GM15510 (cell line): ENCODE data around the gene HACD2.

ENCODE experiments used
- POLR2A ChIP-seq: IDR thresholded peaks from 3 replicates; pipeline ENCODE4 v1.6.1; 2011; ENCODE audit warnings: borderline replicate concordance; ENCODE audit not compliant: insufficient read length; ENCODE audit errors: extremely low read depth

HACD2 gene

DNA sequence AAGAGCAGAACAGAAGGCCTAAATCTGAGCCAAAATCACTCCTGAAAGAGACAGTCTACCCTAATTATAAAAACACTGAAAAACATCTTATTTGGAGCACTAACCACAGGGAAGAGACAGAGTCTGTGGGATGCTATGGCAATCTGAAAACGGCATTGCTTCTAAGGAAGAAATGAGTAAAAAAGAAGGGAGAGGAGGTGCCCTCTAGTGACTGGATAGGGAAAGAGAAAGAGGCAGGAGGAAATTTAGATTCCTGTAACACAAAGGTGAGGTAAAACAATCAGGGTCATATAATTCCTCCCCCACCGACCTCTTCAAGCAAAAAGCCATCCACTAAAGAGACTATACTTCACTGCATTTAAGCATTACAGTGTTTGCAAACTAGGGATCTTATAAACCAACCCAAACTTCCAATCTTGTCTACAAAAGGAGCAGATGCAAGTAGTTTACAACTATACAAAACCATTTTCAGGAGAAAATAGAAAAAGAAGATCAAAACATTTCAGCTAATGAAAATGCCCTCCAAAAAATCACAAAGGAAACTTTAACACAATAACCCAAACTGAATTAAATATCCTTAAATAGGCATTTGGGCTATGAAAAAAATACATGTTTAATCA lies 32.6 kb downstream of the HACD2 start:
- TF ChIP-seq POLR2A: no peak

DNA sequence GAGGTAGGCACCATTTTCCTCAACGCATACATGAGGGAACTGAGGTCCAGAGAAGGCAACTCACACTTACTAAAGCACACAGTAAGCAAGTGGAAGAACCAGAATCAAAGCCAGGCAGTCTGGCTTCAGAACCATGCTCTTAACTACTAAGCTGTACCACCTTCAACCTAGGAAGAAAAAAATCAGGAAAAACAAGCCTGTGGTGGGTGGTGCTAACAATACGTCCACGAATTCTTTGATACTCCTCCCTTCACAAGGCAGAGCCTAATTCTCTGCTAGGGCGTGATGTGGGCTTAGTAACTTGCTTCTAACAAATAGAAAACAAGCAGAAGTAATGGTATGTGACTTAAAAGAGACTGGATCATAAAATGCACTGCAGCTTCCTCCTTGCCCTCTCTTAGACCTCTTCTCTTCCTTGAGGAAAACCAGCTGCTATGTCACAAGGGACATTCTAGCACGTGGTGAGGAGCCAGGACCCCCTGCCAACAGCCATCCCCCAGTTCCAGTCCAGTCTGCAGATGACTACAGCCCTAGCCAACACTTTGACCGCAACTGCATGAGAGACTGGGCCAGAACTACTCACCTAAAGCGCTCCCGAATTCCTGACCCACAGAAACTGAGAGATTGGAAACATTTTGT lies 36.9 kb downstream of the HACD2 start:
- no peak for TF ChIP-seq POLR2A

DNA sequence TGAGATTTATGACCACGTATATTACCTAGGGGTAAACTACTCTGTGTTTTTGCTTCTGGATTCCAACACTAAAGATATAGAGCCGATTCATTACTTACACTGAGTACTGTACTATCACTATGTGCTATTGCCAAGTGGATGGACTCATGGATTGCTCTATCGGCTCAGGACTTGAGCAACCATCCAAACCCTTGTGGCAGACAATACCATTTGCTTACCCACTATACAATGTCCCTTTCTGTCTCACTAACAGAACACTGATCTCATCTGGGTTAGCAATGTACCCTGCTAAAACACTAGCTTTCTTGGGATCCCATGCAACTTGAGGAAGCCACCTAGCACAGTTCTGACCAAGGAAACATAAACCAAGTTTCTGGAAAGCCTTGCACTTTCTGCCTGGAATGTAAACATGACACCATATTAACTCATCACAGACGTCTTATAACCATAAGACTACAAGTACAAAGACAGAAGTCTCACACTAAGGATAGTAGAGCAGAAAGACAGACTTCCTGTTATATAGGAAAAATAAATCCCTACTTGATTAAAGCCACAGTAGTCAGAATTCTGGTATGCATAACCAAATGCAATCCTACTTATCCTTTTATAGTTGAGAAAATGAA lies 38.6 kb downstream of the HACD2 start:
- no peak for TF ChIP-seq POLR2A

DNA sequence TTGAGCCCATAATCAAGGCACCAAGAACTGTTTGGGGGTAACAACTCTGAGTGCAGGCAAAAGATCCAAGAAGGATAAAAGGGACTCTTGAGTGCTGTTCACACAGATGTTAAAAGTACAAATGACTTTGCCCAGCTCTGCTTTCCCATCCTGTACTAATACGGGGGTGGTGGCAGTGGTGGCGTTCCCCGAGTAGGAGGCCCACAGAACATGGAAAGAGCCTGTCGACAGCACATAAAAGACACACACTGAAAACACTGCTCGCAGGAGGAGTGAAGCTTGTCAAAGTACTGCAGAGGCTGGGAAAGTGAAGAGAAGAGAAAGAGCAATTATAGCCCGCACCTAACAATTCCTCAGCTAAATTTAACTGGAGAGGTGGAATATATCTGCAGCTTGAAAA lies 40.9 kb downstream of the HACD2 start:
- TF ChIP-seq POLR2A: no peak

DNA sequence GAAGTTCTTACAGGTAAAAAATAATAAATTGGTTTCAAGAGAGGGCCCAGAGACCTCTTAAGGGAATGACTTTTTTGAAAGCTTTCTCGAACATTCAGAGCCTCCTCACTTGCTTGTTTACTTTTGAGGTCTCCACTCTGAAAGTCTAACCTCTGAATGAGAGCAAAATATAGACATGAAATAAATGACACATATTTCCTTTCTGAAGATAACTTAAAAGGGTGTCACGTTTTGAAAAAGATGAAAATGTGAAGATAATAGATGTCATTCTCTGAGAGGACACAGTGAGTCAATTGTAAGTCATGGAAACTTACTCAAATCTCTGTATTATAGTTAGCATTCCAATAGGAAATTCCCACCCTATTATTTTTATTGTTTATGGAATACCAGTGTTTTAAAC lies 44.6 kb downstream of the HACD2 start:
- no peak for TF ChIP-seq POLR2A

DNA sequence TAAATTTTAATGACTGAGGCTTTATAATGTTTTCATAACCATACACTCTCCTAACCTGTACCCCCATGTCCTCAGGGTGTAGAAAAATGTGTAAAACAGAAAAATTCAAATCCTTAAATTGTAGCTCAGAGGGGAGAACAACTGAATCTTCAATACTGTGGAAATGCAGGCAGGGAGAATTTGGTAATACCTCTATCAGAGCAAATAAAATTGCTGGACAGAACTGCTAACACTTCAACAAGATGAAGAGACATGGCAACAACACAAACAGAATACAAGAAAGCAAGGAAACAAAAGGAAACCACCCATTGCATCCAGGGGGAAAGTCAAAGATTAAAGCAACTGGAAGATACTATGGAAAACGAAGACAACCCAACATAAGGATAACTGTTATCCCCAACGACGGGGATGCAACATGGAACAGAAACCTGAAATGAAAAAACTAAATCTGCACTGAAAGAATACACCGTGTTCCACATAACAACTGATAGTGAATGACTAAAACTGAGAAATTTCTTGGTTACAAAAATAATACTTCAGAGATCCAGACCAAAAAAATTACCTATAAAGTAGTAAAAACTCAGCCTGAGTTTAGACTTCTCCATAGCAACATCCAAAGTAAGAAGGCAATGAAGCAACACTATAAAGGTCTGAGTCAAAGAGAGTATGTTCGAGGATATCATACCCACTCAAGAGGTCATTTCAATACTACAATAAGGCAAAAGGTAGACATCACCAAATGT lies 48.5 kb downstream of the HACD2 start:
- no peak for TF ChIP-seq POLR2A

DNA sequence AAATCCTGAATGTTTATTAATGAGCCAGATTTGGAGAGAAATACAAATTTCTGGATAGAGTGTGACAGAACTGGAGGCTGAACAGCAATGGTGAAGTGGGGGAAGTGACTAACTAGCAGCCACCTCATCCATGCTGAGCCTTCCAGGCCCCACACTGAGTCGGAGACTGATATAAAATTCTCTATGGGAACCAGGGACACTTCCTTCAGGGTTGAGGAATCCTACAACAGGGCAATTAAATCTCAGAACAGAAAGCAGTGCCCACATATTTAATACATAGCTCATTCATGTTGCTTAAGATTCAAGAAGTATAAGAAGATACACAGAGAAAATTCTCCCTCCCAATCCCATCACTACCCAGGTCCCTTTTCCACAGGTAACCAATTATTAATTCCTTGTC lies 49.3 kb downstream of the HACD2 start:
- no peak for TF ChIP-seq POLR2A

DNA sequence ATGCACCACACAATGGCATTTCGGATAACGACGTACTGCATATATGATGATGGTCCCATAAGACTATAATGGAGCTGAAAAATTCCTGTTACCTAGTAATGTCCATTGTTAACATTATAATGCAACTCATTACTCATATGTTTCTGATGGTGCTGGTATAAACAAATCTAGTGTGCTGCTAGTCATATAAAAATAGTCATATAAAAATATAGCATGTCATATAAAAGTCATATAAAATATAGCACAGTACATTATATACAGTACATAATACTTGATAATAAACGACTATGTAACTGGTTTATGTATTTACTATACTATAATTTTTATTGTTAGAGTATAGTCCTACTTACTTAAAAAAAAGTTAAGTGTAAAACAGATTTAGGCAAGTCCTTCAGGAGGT lies 50.6 kb downstream of the HACD2 start:
- no peak for TF ChIP-seq POLR2A

DNA sequence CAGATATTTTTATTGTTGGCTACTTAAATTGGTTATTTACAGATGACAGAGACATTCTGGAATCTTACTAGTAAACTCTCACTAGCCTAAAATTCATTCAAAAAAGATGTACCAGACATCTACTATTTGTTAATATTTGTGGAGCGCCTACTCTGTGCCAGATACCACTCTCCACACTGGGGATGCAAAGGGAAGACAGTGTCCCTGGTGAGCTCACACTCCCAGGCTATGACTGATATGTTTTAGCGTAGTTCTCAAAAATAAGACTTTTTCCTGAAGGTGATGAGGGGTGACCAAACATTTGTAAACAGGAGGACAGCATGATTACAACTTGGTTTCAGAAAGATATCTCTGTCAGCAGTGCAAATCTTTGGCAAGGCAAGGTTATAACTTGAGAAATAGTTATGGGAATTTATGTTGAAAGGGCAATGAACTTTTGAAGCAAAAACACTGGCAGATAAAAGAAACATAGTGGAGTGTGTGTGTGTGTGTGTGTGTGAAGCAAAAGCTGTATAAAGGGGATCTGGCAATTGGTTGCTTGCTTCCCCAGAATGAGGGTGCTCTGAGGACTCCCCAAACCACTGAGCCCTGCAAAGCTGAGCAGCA lies 51.2 kb downstream of the HACD2 start:
- no peak for TF ChIP-seq POLR2A

DNA sequence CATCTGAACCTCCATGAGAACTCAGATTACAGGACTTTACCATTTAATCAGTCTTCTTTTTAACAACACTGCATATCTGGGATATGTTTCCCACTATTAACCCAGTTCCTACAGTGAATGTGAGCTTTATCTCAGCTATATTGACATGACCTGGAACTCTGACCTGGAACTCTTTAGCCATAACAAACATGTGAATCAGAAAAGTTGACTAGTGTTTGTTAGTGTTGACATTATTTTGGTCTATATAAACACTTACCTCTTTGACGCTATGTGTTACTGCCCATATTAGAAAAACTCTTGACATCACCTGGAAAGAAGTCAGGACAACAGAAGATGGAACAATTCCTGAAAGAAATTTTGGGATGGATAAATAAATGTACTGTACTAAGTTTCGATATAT lies 56.7 kb downstream of the HACD2 start:
- TF ChIP-seq POLR2A: no peak

DNA sequence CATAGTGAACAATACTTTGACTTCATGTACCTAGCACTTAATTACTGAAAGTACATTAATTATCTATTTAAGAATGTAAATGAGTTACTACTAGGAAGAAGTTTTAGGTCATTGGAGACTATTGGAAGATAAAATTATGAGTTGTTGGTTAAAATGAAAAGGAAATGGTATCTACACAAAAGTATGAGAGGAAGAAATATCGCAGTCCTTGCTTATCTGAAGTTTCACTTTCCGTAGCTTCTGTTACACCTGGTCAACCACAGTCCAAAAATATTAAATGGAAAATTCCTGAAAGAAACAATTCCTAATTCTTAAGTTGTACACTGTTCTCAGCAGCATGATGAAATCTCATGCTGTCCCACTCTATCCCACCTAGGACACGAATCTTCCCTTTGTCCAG lies 57.8 kb downstream of the HACD2 start:
- no peak for TF ChIP-seq POLR2A

DNA sequence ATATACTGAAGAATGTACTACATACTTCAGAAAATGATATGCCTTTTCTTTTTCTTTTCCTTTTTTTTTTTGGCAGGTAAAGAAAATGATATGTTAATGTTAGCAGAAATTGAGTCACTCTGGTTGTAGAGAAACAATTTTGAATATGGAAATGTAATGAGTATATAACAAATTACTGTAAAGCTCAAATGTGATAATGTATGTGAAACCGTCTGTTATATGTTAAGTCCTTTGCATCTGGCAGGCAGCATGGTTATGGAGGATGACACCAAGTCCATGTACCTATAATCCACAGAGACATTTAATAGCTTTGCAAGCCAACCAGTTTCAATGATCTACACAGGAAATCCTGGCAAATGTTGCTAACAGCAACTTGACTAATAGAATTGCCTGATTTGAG lies 58.4 kb downstream of the HACD2 start:
- TF ChIP-seq POLR2A: no peak

DNA sequence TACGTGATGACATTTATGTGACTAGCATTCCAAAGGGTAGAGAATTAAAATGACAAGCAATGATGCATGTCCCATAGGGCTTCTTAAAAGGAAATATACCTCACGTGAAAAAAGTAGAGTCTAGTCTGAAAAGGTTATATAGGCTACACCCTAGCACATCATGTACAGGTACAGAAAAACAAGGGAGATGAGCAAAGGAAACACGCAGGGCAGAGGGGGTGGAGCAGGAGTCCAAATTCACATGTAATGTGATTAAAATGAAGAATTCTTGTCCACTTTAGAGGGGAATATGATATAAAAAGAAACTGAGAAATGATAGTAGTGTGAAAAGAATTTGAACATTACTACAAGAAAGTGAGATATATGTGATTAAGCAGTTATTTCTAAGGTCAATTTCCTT lies 59.4 kb downstream of the HACD2 start:
- no peak for TF ChIP-seq POLR2A

DNA sequence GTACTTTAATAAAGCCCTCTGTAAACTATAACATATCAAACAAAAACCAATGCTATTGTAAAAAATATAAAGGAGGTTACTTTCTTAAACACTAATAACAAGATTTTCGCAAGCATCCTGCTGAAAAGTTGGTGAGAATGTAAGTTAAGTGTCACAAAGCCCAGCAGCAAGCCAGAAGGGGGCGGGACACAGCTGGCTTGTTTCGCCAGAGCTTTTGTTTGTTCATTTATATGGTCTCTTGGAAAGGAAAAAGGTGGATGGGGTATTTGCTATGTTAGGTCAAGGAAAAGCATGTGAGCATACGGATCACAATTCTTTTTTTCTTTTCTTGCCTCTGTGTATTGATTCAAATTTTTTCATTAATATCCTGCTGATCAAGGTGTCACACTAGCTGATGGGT lies 59.9 kb downstream of the HACD2 start:
- no peak for TF ChIP-seq POLR2A

DNA sequence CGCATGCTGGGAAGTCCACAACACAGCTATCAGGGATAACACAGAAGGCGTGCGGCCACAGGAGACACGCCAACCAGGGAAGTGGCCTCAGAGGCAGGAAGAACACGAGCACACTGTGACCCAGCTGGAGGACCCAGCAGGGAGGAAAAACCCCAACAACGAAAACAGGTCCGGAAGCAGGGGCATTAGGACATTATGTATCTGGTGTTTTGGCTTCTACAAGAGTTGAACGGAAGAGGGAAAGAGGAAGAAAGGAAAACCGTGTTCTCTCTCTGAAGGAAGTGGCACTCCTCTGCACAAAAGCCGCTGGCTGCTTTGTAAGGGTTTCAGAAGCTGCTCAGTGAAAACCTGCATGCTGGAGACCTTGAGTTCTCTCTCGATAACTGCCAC lies 61.8 kb downstream of the HACD2 start:
- no peak for TF ChIP-seq POLR2A

DNA sequence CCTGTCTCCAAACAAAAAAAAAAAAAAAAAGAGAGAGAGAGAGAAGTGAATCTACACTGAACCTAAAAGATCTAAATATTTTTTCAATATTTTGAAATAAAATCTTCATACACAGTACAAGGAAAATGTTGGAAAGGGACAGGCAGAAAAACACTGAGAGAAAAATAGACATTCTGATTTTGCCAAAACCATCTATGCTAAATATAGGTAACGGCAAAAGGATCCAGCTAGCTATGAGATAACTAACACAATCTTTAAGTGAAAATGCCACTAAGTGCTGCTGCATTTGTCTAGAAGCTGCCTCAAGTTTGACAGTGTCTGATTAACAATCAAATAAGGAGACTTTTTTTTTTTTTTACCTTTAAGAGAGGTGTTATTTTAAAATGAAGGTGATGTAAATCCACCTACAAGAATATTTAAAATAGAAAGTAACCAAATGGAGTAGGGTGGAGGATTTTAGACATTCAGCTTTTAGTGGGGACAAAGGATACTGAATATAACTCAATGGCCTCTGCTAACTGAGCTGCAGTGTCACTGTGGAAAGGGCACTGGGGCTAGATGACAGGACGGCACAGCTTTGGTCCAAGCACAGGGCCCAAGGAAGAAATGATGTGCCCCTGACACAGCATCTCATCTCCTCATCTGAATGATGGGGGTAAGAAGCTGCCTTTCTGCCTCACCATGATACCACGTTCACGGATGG lies 62.4 kb downstream of the HACD2 start:
- TF ChIP-seq POLR2A: no peak
